Gastrocnemius medialis (tissue), 4 donors: ENCODE measurements around the gene CD151.

Experiments
- POLR2A ChIP-seq, 2 donors: fragments of 450-650 bp; IDR thresholded peaks; one replicate each; pipeline ENCODE4 v1.6.1; 2017; ENCODE audit warnings: antibody characterized with exemption in 2 of 2, mild to moderate bottlenecking in 2 of 2, moderate library complexity in 2 of 2
- TF ChIP-seq, protein P1 (sequence below), 5 experiments: fragments of 450-650 bp in 3 of 5; fragments of 200-600 bp in 2 of 5; sonication (generic) in 2 of 5; IDR thresholded peaks in 4 of 5; conservative IDR thresholded peaks in 1 of 5; 1 replicate in 4 of 5; 2 replicates in 1 of 5; pipeline ENCODE4 v1.5.1; 2016 to 2019; ENCODE audit warnings: antibody characterized with exemption in 5 of 5, mild to moderate bottlenecking in 3 of 5, moderate library complexity in 3 of 5

DNA sequence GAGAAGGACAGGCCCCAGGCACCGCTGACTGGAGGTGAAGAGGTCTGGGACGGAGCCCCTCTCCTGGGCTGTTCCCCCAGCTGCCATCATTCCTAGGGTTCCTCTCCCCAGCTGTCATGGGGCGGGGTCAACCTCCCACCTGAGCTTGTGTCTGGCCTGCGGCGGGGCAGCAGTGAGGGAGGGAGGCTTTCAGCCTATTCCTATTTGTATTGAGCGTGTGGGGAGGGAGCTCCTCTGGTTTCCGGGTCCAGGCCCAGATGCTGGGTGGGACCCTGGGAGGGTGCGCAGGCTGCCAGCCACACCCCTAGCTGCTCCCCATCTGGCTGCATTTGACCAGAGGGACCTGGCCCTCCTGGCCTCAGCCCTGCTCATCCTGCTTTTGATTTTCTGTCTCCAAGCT lies 23.6 kb downstream of the CD151 start:
- TF ChIP-seq, protein P1, sequence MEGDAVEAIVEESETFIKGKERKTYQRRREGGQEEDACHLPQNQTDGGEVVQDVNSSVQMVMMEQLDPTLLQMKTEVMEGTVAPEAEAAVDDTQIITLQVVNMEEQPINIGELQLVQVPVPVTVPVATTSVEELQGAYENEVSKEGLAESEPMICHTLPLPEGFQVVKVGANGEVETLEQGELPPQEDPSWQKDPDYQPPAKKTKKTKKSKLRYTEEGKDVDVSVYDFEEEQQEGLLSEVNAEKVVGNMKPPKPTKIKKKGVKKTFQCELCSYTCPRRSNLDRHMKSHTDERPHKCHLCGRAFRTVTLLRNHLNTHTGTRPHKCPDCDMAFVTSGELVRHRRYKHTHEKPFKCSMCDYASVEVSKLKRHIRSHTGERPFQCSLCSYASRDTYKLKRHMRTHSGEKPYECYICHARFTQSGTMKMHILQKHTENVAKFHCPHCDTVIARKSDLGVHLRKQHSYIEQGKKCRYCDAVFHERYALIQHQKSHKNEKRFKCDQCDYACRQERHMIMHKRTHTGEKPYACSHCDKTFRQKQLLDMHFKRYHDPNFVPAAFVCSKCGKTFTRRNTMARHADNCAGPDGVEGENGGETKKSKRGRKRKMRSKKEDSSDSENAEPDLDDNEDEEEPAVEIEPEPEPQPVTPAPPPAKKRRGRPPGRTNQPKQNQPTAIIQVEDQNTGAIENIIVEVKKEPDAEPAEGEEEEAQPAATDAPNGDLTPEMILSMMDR (IDR thresholded peaks at IDR 0.05 in 4 of 5, conservative IDR thresholded peaks at IDR 0.05 in 1 of 5): no peak
- no peak for TF ChIP-seq POLR2A (IDR thresholded peaks at IDR 0.05)
